HG02840 (cell line): ENCODE measurements around the gene CACNA2D1.
"Not testable (repeated sequence)": the region's sequence is repeated elsewhere in the genome, so short reads cannot be mapped to it uniquely, and the experiment has no call there.

Experiments
- ATAC-seq: cut with Tn5 transposase; IDR thresholded peaks from one replicate; pipeline ENCODE4 v1.9.1; 2021; ENCODE audit warnings: mild to moderate bottlenecking, moderate library complexity, moderate number of reproducible peaks; ENCODE audit not compliant: unreplicated experiment, low FRiP score

CACNA2D1 gene

DNA sequence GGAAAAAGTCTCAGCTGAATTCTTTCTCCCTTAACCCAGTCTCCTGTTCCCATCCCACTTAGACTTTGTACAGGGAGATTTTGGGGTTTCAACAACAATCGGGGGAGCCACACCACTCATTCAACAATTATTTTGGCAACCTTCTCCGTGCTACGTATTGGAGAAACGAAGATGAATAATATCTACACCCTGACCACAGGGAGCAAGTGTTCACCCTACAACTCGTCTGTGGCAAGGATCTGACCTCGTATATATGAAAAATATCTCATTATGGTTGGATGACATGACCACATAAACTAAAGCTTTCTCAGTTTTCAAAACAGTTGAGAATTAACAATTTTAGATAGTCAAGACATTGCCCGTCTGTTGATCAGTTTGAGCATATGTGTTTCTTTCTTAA is 302.1 kb downstream of the CACNA2D1 start:
- no peak for ATAC-seq

DNA sequence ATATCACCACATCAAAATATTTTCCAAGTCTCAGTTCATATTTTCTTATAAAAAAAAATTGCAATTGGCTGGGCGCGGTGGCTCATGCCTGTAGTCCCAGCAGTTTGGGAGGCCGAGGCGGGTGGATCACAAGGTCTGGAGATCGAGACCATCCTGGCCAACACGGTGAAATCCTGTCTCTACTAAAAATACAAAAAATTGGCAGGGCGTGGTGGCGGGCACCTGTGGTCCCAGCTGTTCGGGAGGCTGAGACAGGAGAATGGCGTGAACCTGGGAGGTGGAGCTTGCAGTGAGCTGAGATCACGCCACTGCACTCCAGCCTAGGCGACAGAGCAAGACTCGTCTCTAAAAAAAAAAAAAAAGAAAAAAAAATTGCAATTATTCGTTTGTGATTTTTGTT is 303.0 kb downstream of the CACNA2D1 start:
- not testable (repeated sequence) for ATAC-seq

DNA sequence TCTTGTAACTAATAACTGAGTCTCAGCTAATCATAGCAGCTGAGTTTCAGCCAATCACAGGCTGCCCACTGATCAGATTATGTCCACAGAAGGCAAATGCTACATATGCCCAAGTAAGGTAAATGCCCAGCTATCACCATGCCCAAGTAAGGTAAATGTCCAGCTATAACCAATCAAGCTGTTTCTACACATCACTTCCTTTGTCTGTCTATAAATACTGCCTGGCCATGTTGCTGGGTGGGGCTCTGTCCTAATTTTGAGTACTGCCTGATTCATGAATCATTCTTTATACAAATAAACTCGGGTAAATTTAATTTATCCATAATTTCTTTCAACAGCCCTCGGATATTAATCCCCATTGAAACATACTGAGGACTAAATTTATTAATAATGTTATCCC is 312.4 kb downstream of the CACNA2D1 start:
- ATAC-seq: no peak

DNA sequence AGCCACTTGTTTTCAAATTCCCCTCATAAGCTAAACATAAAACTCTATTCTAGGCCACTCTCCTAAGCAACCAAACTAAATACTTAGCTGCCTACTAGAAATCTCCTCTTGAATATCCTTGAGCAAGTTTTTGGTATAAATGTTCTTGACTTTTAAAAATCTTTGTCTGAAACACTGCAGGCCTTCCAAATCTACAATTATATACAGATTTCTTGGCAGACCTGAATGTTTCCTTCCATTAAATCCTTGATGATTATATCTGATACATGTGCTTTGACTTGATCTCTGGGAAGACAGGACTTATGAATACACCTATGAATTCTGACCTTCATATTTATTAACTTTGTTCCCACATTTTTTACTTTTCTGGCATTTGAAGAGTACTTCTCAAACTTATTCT is 314.5 kb downstream of the CACNA2D1 start:
- ATAC-seq: no peak

DNA sequence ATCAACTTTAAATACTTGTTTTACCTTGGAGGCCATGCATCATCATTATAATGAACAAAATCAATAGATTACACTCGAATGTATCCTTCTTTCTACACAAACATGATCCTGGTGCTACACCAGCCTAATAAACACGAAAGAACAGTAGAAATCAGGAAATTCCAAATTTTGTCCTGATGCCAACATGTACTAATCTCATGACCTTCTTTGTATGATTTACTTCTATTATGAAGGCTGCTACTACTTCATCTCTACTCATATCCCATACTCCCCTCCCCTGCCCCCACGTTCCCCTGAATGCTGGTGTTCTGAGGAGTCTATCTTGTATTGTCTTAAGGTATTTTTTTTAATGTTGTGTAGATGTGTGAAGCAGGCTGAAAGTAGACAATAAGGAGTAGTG is 315.0 kb downstream of the CACNA2D1 start:
- ATAC-seq: no peak

DNA sequence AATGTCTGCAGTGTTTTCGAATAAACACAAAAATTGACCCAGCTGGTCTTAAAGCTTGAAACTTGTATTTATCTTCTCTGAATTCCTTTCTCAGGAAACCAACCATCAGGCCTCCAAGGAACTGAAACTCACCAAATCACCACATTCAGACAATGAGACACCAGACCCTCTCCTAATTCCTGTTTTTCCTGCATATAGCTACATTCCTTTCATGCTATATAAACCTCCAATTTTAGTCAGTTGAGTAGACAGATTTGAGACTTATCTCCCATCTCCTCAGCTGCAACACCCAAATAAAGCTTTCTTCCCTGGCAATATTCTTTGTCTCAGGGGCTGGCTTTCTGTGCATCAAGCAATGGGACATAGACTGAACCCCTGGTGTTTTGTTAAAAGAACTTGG is 317.0 kb downstream of the CACNA2D1 start:
- ATAC-seq: no peak

DNA sequence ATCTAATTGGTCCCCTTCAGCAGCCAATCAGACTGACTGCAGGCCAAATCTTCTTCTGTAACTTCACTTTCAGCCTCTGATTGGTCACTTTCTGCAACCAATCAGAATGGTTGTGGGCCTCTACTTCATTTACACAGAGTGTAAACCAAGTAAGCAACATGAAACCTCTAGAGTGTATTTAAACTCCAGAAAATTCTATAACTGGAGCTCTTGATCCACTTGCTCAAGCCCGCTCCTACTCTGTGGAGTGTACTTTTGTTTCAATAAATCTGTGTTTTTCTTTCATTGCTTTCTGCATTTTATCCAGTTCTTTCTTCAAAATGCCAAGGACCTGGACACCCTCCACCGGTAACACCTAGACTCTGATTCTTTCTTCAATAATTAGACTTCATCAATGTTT is 319.1 kb downstream of the CACNA2D1 start:
- ATAC-seq: no peak

DNA sequence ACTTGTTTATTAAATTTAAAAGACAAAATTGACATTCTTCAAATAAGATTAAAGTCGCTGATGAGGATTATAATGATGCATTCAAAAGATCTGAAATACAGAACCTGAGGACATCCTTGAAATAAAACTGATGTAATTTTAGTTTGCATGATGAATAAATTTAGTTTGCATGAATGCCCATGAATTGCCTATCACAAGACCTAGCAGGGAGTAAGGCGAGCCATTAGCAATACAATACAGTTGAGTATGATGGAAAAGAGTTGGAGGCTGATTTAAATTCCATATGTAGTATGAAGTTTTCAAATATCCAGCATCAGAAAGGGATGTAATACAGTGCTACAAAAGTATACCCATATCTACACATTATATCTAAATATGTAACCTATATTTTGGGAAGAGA is 321.3 kb downstream of the CACNA2D1 start:
- no peak for ATAC-seq

DNA sequence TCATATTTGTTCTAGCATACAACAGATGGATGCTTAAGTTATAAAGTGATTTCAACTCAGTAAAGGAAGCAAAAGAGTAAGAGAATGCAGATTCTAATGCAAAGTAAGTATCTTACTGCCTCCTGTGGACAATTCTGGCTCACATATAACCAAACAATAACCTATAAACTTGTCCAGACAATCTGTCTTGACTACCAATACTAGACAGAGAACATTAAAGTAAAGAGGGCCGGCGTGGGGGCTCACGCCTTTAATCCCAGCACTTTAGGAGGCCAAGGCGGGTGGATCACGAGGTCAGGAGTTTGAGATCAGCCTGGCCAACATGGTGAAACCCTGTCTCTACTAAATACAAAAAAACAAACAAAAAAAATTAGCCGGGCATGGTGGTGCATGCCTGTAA is 329.3 kb downstream of the CACNA2D1 start:
- no peak for ATAC-seq

DNA sequence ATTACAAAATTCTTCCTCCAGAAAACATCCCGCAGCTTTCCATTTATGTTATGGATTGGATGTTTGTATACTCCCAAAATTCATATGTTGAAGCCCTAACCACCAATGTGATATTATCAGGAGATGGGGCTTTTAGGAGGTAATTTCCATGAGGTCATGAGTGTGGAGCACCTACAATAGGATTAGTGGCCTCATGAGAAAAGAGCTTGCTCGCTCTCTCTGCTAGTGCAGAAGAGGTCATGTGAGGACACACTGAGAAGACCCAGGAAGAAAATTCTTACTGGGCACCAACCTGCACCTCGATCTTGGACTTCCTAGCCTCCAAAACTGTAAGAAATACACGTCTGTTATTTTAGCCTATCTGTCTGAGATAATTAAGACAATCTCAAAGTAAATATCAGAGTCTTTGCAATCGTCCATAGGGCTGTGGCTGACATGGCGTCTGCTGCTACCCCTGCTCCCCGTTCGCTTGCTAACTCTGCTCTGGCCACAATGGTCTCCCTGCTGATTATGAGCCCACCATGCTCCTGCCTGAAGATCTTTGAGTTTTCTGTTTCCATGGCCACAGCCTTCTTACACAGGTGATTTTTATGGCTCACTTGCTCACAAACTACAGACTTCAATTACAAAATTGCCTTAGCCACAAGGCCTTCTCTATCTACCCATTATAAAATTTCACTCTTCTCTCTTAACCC is 333.3 kb downstream of the CACNA2D1 start:
- ATAC-seq: no peak

DNA sequence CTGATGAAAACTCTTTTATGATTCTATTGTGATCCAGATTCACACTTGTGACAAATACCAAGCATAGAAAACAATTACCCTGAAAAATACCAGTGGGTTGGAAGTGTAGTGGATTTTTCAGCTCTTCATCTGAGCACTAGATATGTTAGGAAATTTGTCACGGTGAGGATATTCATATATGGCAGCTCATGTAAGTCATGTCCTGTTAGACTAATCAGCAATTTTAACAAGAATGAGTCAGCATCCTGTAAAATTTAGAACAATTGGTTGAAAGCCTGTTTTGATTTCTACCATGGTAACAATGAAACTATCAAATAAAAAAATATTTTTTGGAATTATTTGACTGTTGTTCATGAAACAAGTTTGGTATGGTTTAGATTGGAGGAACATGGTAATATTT is 334.3 kb downstream of the CACNA2D1 start:
- no peak for ATAC-seq

DNA sequence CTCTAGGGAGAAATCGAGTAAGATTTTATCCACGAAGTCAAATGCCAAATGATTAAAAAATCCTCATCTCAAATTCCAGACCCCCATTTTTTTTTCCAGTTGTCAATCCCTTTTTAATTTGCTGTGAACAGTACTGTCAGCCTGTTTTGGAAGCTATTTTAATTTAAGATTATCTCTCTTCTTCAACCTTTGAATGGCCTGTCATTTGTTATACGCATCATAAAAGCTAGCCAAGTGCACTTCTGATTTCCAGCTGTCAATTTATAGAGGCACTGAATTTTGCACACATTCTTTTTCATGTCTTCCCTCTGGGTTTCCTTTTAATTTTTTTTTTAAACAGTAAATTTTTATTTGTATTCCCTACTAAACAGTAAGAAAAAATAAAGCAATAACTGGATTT is 337.4 kb downstream of the CACNA2D1 start:
- ATAC-seq: no peak

DNA sequence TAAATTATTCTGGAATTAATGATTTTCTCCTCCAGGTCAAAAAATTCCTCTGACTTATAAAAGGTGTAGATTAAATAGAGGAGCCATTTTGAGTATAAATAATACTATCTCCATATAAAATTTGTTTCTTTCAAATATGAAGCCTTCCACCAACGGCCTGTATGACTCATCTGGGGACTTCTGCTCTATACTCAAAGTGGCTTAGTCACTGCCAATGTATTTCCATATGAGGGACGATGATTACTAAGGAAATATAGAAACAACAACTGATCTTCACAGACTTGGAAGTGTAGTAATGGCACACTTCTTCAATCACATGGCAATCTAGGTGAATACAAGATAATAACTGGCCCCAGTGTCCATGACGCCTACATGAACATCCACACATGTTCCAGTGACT is 338.1 kb downstream of the CACNA2D1 start:
- no peak for ATAC-seq

DNA sequence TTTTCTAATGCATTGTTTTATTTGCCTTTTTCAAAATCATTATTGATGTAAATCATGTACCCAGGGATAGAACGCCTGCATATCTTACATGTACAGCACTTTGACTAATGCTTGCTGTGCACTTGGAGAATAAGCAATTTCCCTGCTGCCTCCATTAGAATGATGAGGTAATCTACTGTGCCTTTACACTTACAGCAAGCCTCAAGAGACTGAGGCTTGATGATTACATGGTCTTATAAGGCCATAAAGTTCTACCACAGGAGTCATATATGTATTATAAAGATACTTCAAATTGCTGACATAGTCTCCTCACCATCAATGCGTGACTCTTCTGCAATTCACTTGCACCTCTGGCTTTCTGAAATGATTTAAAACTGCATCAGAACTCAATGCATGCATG is 345.2 kb downstream of the CACNA2D1 start:
- ATAC-seq: no peak

DNA sequence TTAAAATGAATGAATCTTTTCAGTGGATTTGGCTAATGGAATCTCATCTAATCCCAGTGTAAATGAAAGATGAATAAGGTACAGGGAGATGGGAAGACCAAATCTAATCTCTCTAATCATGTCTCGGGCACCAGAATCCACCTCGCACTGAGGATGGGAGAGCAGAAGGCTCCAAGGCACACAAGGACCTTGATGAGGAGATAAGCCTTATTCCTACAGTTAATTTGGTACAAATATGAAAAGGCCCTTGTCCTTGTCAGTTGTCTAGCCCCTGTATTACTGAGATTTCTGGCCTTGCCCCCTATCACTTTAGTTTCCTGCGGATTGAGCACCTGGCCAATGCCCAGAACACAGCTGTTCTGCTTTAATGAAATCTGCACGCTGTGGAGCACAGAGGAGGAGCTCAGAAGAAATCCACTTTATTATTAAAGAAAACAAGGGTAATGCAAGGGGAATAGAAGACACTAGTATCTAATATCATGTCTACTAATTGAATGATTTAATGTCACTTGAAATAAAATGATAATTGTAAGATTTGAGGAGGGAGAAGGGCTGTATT is 352.4 kb downstream of the CACNA2D1 start:
- ATAC-seq: no peak

DNA sequence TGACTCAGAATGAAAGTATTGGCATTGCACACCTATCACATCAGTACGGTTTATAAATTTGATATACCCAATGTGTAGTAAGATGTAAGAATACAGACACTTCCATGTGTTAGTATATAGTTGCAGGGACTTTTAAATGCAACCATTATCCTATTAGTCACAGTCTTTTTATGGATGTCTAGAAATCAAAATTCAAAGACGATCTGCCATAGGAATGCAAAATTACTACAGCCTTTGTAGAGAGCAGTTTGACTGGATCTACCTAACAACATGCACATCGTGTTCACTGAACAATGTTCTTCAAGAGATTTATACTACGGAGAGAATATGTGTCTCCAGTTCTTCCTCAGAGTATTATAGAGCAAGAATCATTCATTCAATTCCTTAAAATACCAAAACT is 356.5 kb downstream of the CACNA2D1 start:
- ATAC-seq: no peak

DNA sequence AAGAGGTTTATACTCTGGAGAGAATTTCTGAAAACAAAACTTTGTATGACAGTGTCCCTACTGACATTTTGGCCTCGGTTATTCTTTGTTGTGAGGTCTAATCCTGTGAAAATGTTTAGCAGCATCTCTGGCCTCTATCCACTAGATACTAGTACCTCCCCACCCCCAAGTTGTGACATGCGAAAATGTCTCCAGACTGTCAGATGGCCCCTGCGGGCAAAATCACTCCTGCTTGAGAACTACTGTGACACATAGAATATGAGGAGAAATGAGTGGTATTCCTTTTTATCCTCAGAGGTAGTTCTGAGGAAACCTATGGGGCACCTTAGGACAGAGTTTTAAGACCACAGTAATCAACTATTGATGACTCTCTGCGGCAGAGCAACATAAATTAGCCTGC is 358.5 kb downstream of the CACNA2D1 start:
- no peak for ATAC-seq

DNA sequence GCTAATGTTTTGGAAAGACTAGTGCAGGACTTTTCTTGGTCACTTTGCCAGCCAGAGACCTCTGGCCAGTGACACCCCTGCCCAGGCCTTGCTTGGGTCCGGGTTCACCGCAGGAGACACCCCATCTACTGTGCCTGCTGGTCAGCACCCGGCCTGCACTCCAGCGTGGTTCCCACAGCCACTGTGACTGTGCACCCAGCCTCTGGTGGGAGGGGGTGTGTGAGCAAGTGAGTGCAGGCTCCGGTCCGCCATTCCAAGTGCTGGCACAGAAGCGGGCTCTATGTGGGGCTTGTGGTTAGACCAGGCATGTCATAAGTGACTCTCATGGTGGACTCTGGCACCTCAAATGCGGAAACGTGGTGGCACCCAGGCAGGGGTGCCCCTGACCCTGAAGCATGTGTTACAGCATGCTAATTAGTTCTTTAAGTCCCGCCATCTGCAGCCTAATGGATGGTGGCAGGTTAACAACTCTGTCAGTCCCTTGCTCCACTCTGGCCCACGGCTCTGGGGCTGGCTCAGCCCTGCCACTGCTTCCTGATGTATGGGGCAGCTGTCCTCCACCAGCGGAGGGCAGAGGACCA is 361.8 kb downstream of the CACNA2D1 start:
- no peak for ATAC-seq

DNA sequence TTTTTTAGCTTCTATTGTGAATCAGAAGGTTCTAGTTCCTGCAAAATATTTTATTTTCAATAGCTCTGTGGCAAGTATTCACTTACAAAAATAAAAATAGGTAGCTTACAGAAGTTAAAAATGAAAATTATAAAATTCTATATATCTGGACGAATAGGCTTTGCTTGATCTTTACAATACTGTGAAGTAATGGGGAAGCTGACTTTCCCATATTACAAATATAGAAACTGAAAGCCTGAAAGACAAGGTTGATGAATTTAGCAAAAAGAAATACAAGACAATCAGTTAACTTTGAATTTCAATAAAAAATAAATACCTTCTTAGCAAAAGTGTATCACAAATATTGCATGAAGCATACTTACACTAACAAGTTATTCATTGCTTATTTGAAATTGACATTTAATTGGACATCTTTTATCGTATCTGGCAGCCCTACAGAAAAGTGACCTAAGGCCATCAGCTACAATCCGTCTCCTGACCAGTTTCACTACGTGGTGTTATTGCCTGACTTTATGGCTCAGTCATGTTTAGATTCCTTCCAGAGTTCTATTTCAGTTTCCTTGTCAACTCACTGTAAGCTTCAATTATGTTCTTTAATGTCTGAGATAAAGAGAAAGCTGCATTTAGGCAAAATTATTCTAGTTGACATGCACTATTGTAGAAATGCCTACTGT is 363.2 kb downstream of the CACNA2D1 start:
- no peak for ATAC-seq

DNA sequence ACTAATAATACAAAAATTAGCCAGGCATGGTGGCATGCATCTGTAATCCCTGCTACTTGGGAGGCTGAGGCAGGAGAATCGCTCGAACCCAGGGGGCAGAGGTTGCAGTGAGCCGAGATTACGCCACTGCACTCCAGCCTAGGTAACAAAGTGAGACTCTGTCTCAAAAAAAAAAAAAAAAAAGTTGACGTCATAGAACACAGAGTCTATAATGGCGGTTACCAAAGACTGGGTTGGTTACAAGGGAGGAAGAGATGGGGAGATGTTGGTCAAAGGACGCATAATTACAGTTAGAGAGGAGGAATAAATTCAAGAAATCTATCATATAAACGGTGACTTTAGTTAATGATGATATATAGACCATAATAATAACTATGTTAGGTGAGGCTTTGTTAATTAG is 364.1 kb downstream of the CACNA2D1 start:
- no peak for ATAC-seq

DNA sequence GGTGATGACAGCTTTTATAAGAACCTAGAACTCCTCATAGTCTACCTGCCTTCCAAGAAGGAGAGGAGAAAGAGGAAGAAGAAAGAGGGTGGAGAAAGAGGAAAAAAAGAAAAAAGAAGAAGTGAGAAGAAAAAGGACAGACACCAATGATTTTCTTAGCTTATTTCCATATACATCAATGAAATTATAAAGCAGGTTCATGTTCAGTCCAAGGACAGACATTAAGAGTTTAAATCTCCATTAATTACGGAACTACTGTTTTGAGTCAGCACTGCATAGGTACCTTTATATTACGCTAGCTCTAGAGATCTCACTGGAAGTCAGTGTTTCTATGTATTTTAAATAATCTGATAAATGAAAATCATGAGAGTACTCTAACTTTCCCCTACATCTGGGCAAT is 364.8 kb downstream of the CACNA2D1 start:
- ATAC-seq: no peak

DNA sequence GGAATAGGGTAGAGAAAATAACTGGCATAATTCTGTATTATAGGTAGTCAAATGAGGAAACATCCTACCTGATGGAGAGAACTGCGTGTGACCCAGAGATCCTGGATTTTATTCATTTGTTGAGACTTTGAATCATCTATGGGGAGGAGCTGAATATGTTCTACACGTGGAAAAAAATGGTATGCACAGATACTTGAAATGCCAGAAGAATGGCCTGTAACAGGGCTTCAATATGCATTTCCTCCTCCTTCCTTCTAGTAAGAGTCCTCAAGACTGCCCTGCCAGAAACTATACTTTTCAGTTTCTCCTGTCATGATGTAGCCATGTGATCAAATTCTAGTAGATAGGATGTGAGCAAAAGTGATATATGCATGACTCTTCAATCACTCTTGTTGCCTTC is 372.1 kb downstream of the CACNA2D1 start:
- ATAC-seq: no peak
